ENCODE results near the gene SCYGR6.

The SCYGR6 gene

GRCh38 chr2:227710986-227711385 is 13.6 kb downstream of the SCYGR6 start:
- DNase-seq = no peak

GRCh38 chr2:227707390-227707789 is 17.2 kb downstream of the SCYGR6 start:
- no peak for DNase-seq

GRCh38 chr2:227706859-227707258 is 17.7 kb downstream of the SCYGR6 start:
- no peak for DNase-seq

GRCh38 chr2:227703961-227704360 is 20.6 kb downstream of the SCYGR6 start:
- DNase-seq = no peak

- DNase-seq = no peak
Observed at GRCh38 chr2:227703280-227703732, 21.3 kb downstream of the SCYGR6 start.

- DNase-seq = no peak
Observed at GRCh38 chr2:227701556-227701955, 23.0 kb downstream of the SCYGR6 start.

- no peak for DNase-seq
Observed at GRCh38 chr2:227696990-227697679, 27.4 kb downstream of the SCYGR6 start.

- DNase-seq = no peak
Observed at GRCh38 chr2:227687189-227687588, 37.4 kb downstream of the SCYGR6 start.

- no peak for DNase-seq
Observed at GRCh38 chr2:227684258-227684657, 40.3 kb downstream of the SCYGR6 start.

- no peak for DNase-seq
Observed at GRCh38 chr2:227677928-227678327, 46.6 kb downstream of the SCYGR6 start.

- DNase-seq = no peak
Observed at GRCh38 chr2:227674485-227674884, 50.1 kb downstream of the SCYGR6 start.
